Naive thymus-derived CD4-positive, alpha-beta T cell (primary cell): Measurements from ENCODE around the gene SPOCD1. TPM values are rescaled to one million over a fixed set of nuclear protein-coding genes. Genes with fewer than 3 reads are reported as not detected.
A peak's percentile ranks its signal among the peaks of the same experiment; 100 is the strongest.

Experiments
- ATAC-seq: fragments of 150-1000 bp; cut with Tn5 transposase; 2 replicates; pipeline ENCODE4 v1.10.0; 2021; ENCODE audit warnings: mild to moderate bottlenecking, moderate library complexity
- CTCF ChIA-PET: fragments of 350-600 bp; sonication (Branson Sonifier 250); formaldehyde crosslinking; loops from one replicate; lab custom pipeline; 2021; ENCODE audit warnings: antibody characterized with exemption; lab: Charles Lee
- POLR2A ChIA-PET: fragments of 350-600 bp; sonication (Branson Sonifier 250); formaldehyde crosslinking; loops from one replicate; lab custom pipeline; 2021; ENCODE audit warnings: antibody characterized with exemption, inconsistent platforms; lab: Charles Lee
- DNase-seq, 9 donors: peaks; one replicate each; pipeline versions ENCODE4 v3.0.0 to v3.0.0-alpha.2; 2020 to 2022; ENCODE audit warnings: mixed read lengths in 1 of 9
- H3K27ac ChIP-seq: one replicate; pipeline ENCODE4 v1.7.0; 2013; ENCODE audit warnings: mild to moderate bottlenecking, low read depth, low read length, moderate library complexity
- H3K27me3 ChIP-seq, 2 donors: one replicate each; pipeline ENCODE4 v1.7.0; 2013; ENCODE audit warnings: low read length in 2 of 2, mild to moderate bottlenecking in 2 of 2, moderate library complexity in 2 of 2; ENCODE audit not compliant: control insufficient read depth in 2 of 2, insufficient read depth in 2 of 2
- H3K36me3 ChIP-seq, 3 experiments: 1 replicate in 2 of 3; 2 replicates in 1 of 3; pipeline ENCODE4 v1.7.0; 2013; ENCODE audit warnings: low read length in 3 of 3, mild to moderate bottlenecking in 3 of 3, moderate library complexity in 1 of 3; ENCODE audit not compliant: insufficient read depth in 3 of 3, control insufficient read depth in 2 of 3
- H3K4me1 ChIP-seq, 2 donors: one replicate each; pipeline ENCODE4 v1.7.0; 2013; ENCODE audit warnings: low read length in 2 of 2, mild to moderate bottlenecking in 2 of 2, moderate library complexity in 1 of 2; ENCODE audit not compliant: control insufficient read depth in 2 of 2, insufficient read depth in 2 of 2
- H3K4me3 ChIP-seq: 2 replicates; pipeline ENCODE4 v1.7.0; 2013; ENCODE audit warnings: mild to moderate bottlenecking, low read length
- H3K9me3 ChIP-seq, 3 experiments: 1 replicate in 2 of 3; 2 replicates in 1 of 3; pipeline ENCODE4 v1.7.0; 2013; ENCODE audit warnings: low read length in 3 of 3; ENCODE audit not compliant: control insufficient read depth in 2 of 3
- H3K27ac Mint-ChIP-seq, 9 donors: one replicate each; pipeline ENCODE4 v1.8.0; 2020 to 2022; ENCODE audit warnings: mixed read lengths in 9 of 9, mild to moderate bottlenecking in 8 of 9, moderate library complexity in 5 of 9, inconsistent platforms in 2 of 9
- H3K27me3 Mint-ChIP-seq, 5 donors: one replicate each; pipeline ENCODE4 v1.8.0; 2021 to 2022; ENCODE audit warnings: mixed read lengths in 5 of 5, mild to moderate bottlenecking in 1 of 5
- H3K36me3 Mint-ChIP-seq, 5 donors: one replicate each; pipeline ENCODE4 v1.8.0; 2020 to 2022; ENCODE audit warnings: mixed read lengths in 5 of 5, mild to moderate bottlenecking in 3 of 5, inconsistent platforms in 1 of 5
- H3K4me1 Mint-ChIP-seq, 7 donors: one replicate each; pipeline ENCODE4 v1.8.0; 2020 to 2022; ENCODE audit warnings: mixed read lengths in 7 of 7, mild to moderate bottlenecking in 3 of 7, inconsistent platforms in 1 of 7
- H3K4me3 Mint-ChIP-seq, 10 donors: one replicate each; pipeline ENCODE4 v1.8.0; 2020 to 2022; ENCODE audit warnings: mild to moderate bottlenecking in 10 of 10, mixed read lengths in 10 of 10, moderate library complexity in 6 of 10, inconsistent platforms in 2 of 10
- H3K9me3 Mint-ChIP-seq, 11 donors: one replicate each; pipeline ENCODE4 v1.8.0; 2020 to 2022; ENCODE audit warnings: mixed read lengths in 11 of 11, mild to moderate bottlenecking in 4 of 11, inconsistent platforms in 1 of 11, moderate library complexity in 1 of 11
- intact Hi-C, 2 donors: fragments of 100-400 bp; cut with micrococcal nuclease; formaldehyde crosslinking; loops; one replicate each; pipeline ENCODE4 v1.15.1; 2023
- polyA plus RNA-seq, 2 donors: library from polyadenylated mRNA; unstranded; fragments of 300-500 nt; fragmentation: Illumina TruSeq; gene quantifications; one replicate each; pipeline ENCODE4 v1.2.3, GENCODE V29; 2021
- total RNA-seq, 6 experiments: library from RNA in 5 of 6; stranded (reverse) in 5 of 6; gene quantifications; 1 replicate in 5 of 6; 2 replicates in 1 of 6; pipeline ENCODE4 v1.2.3 and lab custom pipeline; 2021 to 2026

The SPOCD1 gene
- total and polyA plus RNA-seq, 7 experiments from 2014 or later, result 0.21 to 0.38 TPM; not detected in 5

DNA sequence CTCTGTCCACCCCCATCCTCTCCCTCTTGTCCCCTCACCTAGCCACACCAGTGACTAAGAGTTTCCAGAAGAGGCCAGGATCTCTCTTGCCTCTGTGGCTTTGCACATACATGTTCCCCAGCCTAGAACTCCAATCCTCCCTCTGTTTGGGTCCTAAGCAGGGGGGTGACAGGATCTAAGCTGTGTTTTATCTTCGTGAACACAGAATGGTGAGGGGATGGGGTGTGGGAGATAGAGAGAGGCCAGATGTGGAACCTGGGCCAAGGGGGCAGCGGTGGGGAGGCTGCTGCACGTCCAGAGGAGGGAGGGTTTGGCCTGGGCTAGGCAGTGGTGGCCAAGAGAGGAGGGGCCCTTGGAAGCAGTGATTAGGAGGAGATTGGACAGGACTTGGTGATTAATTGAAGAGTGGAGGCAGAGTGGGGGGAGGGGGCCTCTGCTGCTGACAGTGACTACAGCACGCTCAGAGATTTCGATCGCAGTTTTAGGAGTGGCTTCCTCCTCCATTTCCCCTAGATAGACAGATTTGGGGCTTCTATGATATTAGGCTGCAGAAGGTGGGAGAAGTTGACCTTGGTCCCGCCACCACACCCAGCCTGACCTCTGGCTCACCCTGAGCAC, 34.6 kb downstream of the SPOCD1 start:
- peaks cover 2 to 20% (median 16%) of the 10 kb centered on the region in 5 donors for H3K27me3 Mint-ChIP-seq
- H3K4me3 ChIP-seq, result no peak overlapping the region
- ATAC-seq (no peak), DNase-seq (no peak)
- no peaks in the 10 kb centered on the region for H3K36me3 ChIP-seq
- ChIA-PET CTCF (no interaction called here), POLR2A (no interaction called here)
- H3K4me3 Mint-ChIP-seq, result no peak overlapping the region
- H3K27me3 ChIP-seq, result no peaks in the 10 kb centered on the region
- H3K9me3 Mint-ChIP-seq, result no peaks in the 10 kb centered on the region
- H3K4me1 ChIP-seq, result no peaks in the 10 kb centered on the region
- H3K27ac Mint-ChIP-seq, result no peak overlapping the region
- H3K27ac ChIP-seq, result no peak overlapping the region
- no peaks in the 10 kb centered on the region for H3K36me3 Mint-ChIP-seq
- H3K9me3 ChIP-seq, result no peaks in the 10 kb centered on the region
- no peaks in the 10 kb centered on the region for H3K4me1 Mint-ChIP-seq
- intact Hi-C loops, result no loop called here

GRCh38 chr1:31780632-31781031, 35.2 kb downstream of the SPOCD1 start:
- intact Hi-C loops, result no loop called here

DNA sequence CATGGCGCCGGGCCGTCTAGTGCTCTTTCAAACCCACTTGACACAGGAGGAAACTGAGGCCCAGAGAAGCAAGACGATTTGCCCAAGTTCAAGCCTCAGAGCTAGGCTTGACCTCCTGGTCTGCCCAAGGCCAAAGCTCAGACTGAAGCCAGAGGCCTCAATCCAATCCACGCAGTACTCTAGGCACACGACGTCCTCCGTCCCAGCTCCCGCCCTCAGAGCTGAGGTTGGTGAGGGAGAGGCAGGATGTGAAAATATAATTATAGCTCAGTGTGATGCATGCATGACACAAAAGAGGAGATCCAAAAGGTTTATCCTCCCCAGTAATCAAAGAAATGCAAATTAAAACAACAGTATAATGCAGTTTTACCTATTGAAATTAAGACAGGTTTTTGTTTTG, 36.1 kb downstream of the SPOCD1 start:
- no peak overlapping the region for H3K4me3 ChIP-seq
- intact Hi-C loops, result no loop called here
- no peak overlapping the region for H3K27ac ChIP-seq
- no peak for ATAC-seq
- Mint-ChIP-seq H3K27ac (no peak overlapping the region), H3K4me3 (no peak overlapping the region), H3K9me3 (no peaks in the 10 kb centered on the region), H3K4me1 (no peaks in the 10 kb centered on the region), H3K27me3 (peaks cover 9 to 28% (median 22%) of the 10 kb centered on the region in 5 donors), H3K36me3 (no peaks in the 10 kb centered on the region)
- no peaks in the 10 kb centered on the region for H3K4me1 ChIP-seq
- ChIA-PET POLR2A (no interaction called here), CTCF (interaction anchor here (1.0 kb wide), 1 partner anchor 10 kb away, joined by 4 read pairs; no protein-coding TSS in a partner anchor)
- peaks cover 0 to 3% of the 10 kb centered on the region in 2 donors for H3K27me3 ChIP-seq
- H3K9me3 ChIP-seq, result no peaks in the 10 kb centered on the region
- no peak for DNase-seq
- no peaks in the 10 kb centered on the region for H3K36me3 ChIP-seq

More at GRCh38 chr1:31780632-31781031, 35.2 kb downstream of the SPOCD1 start:
- no peaks in the 10 kb centered on the region for H3K27me3 ChIP-seq
- no peaks in the 10 kb centered on the region for H3K36me3 ChIP-seq
- no peaks in the 10 kb centered on the region for H3K9me3 Mint-ChIP-seq
- DNase-seq (no peak), ATAC-seq (no peak)
- no peaks in the 10 kb centered on the region for H3K9me3 ChIP-seq
- H3K27ac ChIP-seq, result no peak overlapping the region
- POLR2A ChIA-PET, result no interaction called here
- CTCF ChIA-PET, result interaction anchor here (0.6 kb wide), 1 partner anchor 396 kb away, joined by 3 read pairs; no protein-coding TSS in a partner anchor
- no peaks in the 10 kb centered on the region for H3K4me1 Mint-ChIP-seq
- H3K27ac Mint-ChIP-seq, result peak overlapping the region in 1 of 9 donors; percentile 65
- H3K4me3 Mint-ChIP-seq, result no peak overlapping the region
- peaks cover 4 to 23% (median 18%) of the 10 kb centered on the region in 5 donors for H3K27me3 Mint-ChIP-seq
- H3K4me1 ChIP-seq, result no peaks in the 10 kb centered on the region
- no peak overlapping the region for H3K4me3 ChIP-seq
- H3K36me3 Mint-ChIP-seq, result no peaks in the 10 kb centered on the region

DNA sequence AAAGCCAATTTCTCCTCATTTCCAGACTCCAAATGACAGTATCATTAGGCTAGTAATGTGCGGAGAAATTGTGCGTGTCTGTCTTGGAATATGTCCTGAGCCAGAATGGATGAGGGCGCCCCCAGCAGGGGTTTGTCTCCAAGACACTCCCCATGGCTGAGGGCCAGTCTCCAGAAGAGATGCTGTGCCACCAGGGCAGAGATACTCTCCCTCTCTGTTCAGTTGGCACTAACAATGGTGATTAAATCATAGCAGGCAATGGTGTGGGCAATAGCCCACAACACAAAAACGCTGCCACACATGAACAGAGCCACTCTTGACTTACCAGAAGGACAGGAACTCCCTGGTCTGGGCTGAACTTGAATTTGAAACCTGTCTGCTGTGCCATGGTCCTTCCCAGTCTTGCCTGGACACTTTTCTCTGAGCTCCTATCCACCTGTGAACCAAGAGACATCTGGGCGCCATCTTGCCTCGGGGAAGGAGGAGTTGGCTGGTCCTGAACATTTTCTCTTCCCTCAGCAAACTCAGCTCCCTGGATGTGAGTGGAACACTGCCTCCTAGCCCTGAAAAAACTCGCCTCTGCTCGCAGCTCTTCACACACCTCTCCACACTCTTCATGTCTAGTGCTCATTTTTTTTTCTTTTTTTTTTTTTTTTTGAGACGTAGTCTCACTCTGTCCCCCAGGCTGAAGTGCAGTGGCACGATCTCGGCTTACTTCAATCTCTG, 36.9 kb downstream of the SPOCD1 start:
- Histone ChIP-seq H3K9me3 (no peaks in the 10 kb centered on the region), H3K36me3 (no peaks in the 10 kb centered on the region), H3K4me3 (no peak overlapping the region), H3K27ac (no peak overlapping the region), H3K27me3 (peaks cover 0 to 3% of the 10 kb centered on the region in 2 donors), H3K4me1 (no peaks in the 10 kb centered on the region)
- ChIA-PET CTCF (interaction anchor here (1.0 kb wide), 1 partner anchor 11 kb away, joined by 4 read pairs; no protein-coding TSS in a partner anchor), POLR2A (interaction anchor here (1.4 kb wide), 1 partner anchor 10 kb away, joined by 3 read pairs; no protein-coding TSS in a partner anchor)
- Mint-ChIP-seq H3K36me3 (no peaks in the 10 kb centered on the region), H3K9me3 (no peaks in the 10 kb centered on the region), H3K27ac (no peak overlapping the region), H3K27me3 (peaks cover 17 to 34% (median 30%) of the 10 kb centered on the region in 5 donors), H3K4me3 (no peak overlapping the region), H3K4me1 (peaks cover 0 to 3% (median 0%) of the 10 kb centered on the region in 7 donors)
- DNase-seq (no peak), ATAC-seq (no peak)
- intact Hi-C loops, result no loop called here

DNA sequence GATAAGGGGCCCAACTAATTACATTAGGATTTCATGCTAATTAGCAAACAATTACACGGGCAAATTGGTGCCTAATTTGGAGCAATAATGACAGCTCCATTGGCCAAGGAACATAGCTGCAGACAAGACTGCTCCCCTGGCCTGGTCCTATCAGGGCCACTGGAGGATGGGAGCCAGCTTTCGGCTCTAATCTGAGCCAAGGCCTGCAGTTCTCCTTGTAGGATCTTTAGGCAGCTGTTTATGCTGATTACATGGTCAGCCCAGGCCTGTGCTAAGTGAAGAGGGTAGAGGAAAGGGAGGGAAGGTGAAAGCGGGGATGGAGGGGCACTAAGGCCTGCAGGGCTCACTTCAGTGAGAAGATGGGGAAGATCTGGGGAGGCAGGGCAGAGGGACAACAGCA, 39.3 kb downstream of the SPOCD1 start:
- peaks cover 0 to 2% (median 0%) of the 10 kb centered on the region in 5 donors for H3K36me3 Mint-ChIP-seq
- no peak overlapping the region for H3K27ac Mint-ChIP-seq
- ATAC-seq, result no peak
- Histone ChIP-seq H3K4me1 (peaks cover 6 to 9% of the 10 kb centered on the region in 2 donors), H3K27me3 (peaks cover 0 to 3% of the 10 kb centered on the region in 2 donors), H3K9me3 (no peaks in the 10 kb centered on the region), H3K4me3 (no peak overlapping the region), H3K27ac (no peak overlapping the region), H3K36me3 (no peaks in the 10 kb centered on the region)
- peaks cover 9 to 18% (median 15%) of the 10 kb centered on the region in 7 donors for H3K4me1 Mint-ChIP-seq
- no peaks in the 10 kb centered on the region for H3K9me3 Mint-ChIP-seq
- CTCF ChIA-PET, result interaction anchor here (0.7 to 1.0 kb wide), 2 partner anchors 16 to 154 kb away, joined by 3 to 4 read pairs; no protein-coding TSS in a partner anchor
- intact Hi-C loops, result no loop called here
- POLR2A ChIA-PET, result no interaction called here
- H3K4me3 Mint-ChIP-seq, result no peak overlapping the region
- DNase-seq, result no peak
- peaks cover 27 to 49% (median 40%) of the 10 kb centered on the region in 5 donors for H3K27me3 Mint-ChIP-seq

DNA sequence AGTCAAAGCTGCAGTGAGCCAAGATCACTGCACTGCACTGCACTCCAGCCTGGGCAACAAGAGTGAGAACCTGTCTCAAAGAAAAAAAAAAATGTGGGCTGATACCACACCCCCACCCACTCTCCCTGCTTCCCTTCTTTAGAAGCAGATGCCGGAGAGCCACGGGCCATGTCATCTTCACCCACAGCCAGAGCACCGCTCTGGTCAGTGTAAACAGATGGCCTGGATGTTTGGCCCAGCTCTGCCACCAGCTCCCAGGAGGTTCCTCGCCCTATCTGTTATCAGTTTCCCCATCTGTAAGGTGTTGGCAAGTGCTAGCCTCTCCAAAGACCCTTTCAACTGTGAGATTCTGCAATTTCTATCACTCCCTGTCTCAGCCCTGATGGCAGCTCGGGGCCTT, 39.8 kb downstream of the SPOCD1 start:
- Mint-ChIP-seq H3K27ac (no peak overlapping the region), H3K36me3 (peaks cover 0 to 2% (median 0%) of the 10 kb centered on the region in 5 donors), H3K4me1 (peaks cover 14 to 23% (median 18%) of the 10 kb centered on the region in 7 donors), H3K9me3 (no peaks in the 10 kb centered on the region), H3K27me3 (peaks cover 27 to 53% (median 40%) of the 10 kb centered on the region in 5 donors), H3K4me3 (no peak overlapping the region)
- peaks cover 0 to 3% of the 10 kb centered on the region in 2 donors for H3K27me3 ChIP-seq
- no peak overlapping the region for H3K4me3 ChIP-seq
- POLR2A ChIA-PET, result no interaction called here
- CTCF ChIA-PET, result interaction anchor here (0.7 to 1.0 kb wide), 2 partner anchors 15 to 153 kb away, joined by 3 to 4 read pairs; no protein-coding TSS in a partner anchor
- ATAC-seq (no peak), DNase-seq (no peak)
- H3K4me1 ChIP-seq, result peaks cover 6 to 14% of the 10 kb centered on the region in 2 donors
- H3K27ac ChIP-seq, result no peak overlapping the region
- H3K36me3 ChIP-seq, result no peaks in the 10 kb centered on the region
- intact Hi-C loops, result no loop called here
- no peaks in the 10 kb centered on the region for H3K9me3 ChIP-seq
